Pulmonary artery endothelial cell (primary cell): ENCODE results near the gene ADH1C. TPM values are rescaled to one million over a fixed set of nuclear protein-coding genes. Genes with fewer than 3 reads are reported as not detected.
"Not testable (repeated sequence)": the region's sequence is repeated elsewhere in the genome, so short reads cannot be mapped to it uniquely, and the experiment has no call there.

Experiments
- DNase-seq: peaks from one replicate; pipeline ENCODE4 v3.0.0-alpha.2; 2011; ENCODE audit warnings: low read depth, low spot score
- total RNA-seq: library from RNA; depleted of rRNA; stranded (reverse); fragments of >200 nt; gene quantifications from 2 replicates; pipeline ENCODE4 v1.2.3, GENCODE V29; 2014

Gene ADH1C
- total RNA-seq, 1 donor from 2014 or later, result not detected

- DNase-seq, result no peak
Measured at GRCh38 chr4:99359480-99360204, 7.1 kb upstream of the ADH1C start.

DNA sequence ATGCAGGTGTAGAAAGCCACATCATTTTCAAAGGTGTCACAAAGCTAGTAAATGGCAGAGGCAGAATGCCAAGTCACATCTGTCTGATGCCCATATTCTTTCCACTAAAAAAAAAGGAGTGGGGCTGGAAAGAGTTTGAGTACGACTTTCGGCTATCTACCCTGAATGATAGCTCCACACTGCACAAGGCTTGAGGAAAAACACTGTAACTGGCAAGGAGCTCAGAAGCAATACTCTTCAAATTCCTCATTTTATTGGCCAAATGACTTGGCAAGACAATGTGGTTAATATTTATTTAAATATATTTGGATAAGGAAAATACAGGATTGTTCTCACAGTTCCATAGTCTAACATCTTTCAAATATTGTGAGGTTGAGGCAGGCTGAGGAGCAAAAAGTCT lies 5.4 kb upstream of the ADH1C start:
- no peak for DNase-seq

DNA sequence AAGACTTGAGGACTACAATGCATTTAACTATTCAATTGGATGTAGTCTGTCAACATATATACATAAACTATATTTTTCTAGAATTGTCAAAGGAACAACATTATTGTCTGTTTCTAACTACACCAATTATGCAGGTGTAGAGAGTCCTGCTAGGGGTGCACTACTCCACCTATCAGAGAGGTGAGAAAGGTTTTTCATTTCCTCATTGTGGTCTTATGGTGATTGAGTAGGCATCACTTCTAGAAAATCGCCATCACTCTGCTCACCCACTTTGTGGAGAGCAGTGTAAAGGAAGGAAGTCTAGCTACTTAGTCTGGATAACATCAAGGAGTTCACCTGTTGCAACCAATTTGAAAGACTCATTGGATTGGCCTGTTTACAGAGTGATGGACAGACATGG lies 4.4 kb upstream of the ADH1C start:
- DNase-seq, result no peak

DNA sequence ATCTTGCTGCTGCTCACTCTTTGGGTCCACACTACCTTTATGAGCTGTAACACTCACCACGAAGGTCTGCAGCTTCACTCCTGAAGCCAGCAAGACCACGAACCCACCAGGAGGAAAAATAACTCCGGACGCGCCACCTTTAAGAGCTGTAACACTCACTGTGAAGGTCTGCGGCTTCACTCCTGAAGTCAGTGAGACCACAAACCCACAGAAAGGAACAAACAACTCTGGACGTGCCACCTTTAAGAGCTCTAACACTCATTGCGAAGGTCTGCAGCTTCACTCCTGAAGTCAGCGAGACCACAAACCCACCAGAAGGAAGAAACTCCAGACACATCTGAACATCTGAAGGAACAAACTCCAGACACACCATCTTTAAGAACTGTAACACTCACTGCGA lies 3.6 kb upstream of the ADH1C start:
- DNase-seq, result not testable (repeated sequence)

- DNase-seq, result no peak
Measured at GRCh38 chr4:99351487-99351886, 1.1 kb downstream of the ADH1C start.

GRCh38 chr4:99349338-99349737 lies 3.2 kb downstream of the ADH1C start:
- DNase-seq, result no peak

DNA sequence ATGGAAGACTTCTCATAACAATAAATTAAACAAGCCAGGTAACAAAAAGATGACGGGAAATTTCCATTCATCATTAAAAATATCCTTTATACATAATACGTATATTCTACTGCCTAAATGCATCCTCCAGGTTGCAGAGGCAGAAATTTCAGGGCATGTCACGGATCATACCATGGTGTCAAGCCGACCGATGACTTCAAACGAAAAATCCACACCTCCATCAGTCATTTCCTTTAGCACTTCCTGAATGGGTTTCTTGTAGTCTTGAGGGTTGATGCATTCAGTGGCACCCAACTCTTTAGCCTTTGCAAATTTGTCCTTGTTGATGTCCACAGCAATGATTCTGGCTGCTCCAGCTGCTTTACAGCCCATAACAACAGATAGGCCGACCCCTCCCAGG lies 9.9 kb downstream of the ADH1C start:
- DNase-seq, result not testable (repeated sequence)

DNA sequence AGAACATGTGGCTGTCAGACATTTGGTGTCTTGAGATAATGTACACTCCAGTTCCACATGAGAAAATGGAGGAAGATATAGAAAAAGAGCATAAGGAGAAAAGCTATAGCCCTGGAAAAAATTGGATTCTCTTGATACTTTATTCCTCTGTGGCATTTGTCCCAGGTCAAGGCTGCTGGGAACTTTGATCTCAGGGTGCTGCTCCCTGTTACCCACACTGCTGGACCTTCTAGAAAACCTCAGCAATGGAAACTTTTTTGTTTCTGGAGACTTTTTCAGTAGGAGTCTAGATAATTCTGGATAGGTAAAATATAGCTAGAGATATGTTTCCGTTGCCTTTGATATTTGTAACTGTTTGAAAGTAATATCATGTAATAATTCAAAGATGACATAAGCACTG lies 11.1 kb downstream of the ADH1C start:
- DNase-seq, result no peak

GRCh38 chr4:99339172-99339571 lies 13.4 kb downstream of the ADH1C start:
- no peak for DNase-seq

DNA sequence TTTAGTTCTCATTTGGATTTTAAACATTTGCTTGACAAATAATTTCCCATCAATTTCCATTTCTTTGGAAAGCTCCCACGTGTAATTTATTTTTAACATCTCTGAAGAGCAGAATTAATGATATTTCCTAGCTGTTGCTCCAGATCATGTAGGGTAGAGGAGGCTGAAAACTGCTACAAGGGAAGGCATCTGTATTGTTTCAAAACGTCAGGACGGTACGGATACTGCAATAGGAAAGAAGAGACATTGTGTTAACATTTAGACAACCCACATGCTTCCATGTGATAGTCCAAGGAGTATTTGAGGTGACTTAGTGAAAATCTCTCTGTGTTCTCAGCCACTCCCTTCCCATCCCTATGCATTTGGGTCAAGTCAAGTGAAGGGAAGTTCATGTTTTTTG lies 16.0 kb downstream of the ADH1C start:
- DNase-seq, result no peak

DNA sequence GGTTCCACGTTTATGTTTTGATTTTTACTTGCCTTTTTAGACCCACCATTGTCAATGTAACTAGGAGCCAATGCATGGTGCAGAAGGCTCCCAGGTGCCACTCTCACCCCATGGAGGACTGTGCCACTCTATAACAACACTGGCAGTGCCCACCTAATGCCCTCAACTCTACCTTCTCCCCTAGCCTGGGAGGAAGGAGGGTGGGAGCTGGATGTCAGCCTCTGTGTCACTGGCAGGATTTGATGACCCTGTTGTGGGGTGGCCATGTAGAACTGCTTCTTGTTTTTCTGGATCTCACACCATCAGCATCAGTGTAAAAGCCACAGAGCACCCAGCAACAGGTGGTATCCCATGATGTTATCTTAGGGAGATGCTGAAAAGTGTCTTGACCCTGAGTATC lies 17.7 kb downstream of the ADH1C start:
- DNase-seq, result no peak

DNA sequence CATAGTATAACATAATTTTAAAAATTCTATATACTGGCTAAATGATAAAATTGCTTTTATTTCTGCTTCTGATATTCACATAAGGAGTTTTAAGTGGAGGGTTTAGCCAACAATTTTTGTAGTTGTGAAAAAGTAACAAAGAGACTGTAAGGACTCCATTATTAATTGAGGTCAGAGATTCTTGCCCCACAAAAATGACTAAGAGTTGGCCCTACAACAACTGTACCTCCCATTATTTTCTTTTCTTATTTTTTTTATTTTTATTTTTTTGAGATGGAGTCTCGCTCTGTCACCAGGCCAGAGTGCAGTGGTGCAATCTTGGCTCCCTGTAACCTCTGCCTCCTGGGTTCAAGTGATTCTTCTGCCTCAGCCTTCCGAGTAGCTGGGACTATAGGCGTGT lies 21.9 kb downstream of the ADH1C start:
- no peak for DNase-seq

DNA sequence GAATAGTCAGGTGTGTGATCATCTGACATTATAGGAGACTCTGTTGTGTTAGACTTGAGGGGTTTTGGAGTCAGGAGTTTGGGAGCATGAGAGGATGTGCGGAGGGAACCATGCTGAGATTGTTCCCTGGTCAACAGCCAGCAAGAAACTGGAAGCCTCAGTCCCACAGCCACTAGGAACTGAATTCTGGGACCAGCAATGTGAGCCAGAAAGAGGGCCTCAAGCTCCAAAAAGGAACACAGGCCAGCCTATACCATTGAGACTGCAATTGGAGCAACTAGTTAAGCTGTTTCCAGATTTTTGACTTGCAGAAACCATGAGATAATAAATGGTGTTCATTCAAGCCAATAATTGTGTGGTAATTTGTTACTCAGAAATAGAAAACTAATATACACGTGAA lies 22.7 kb downstream of the ADH1C start:
- no peak for DNase-seq

- DNase-seq, result no peak
Measured at GRCh38 chr4:99324979-99325378, 27.6 kb downstream of the ADH1C start.

- DNase-seq, result no peak
Measured at GRCh38 chr4:99324361-99324760, 28.2 kb downstream of the ADH1C start.

GRCh38 chr4:99323756-99324155 lies 28.8 kb downstream of the ADH1C start:
- no peak for DNase-seq

DNA sequence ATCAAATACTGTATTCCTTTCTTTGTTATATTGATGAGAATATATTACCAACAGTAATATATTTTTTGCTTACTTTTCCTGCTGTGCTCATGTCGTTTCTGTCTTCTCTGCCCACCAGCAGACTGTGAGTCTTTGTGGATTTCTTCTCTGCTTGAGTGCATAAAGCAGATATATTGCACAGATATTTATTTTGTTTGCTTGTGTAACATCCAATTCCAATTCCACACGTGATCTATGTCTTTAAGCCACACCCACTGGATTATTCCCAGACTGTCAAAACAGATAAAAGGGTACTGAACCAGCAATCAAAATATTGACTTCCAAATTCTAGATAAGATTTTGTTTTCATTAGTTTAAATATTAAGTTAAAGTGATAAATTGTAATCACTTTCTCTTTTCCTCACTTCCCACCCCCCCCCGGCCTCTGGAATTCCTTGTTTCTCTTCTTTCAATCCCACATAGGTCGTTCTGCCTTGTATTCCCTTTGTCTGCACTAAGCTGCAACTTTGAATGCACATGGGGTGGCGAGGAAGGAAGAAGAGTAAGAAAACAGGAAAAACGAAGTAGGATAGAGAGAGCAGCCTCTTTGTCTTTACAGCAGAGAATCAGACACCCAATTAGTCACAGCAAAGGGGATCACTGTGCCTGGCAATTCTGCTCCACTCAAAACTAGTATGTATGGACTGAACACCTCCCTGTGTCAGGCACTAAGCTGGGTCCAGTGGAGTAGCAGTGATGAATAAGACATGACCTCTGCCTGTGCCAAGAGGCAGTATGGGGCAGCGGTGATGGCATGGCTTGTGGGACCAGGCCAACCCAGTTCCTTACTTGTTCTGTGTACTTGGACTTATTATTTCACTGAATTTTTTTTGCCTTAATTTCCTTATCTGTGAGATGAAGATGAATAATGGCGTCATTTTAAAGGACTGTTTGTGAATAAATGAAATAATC lies 31.0 kb downstream of the ADH1C start, which contains the start of gene ADH1B:
TSS of gene ADH1B (minus strand) at position 161 of the 951 bp plus-strand sequence. CDS start at position 91, 70 bp downstream.
- no peak for DNase-seq

- DNase-seq, result not testable (repeated sequence)
Measured at GRCh38 chr4:99317811-99318210, 34.7 kb downstream of the ADH1C start.

DNA sequence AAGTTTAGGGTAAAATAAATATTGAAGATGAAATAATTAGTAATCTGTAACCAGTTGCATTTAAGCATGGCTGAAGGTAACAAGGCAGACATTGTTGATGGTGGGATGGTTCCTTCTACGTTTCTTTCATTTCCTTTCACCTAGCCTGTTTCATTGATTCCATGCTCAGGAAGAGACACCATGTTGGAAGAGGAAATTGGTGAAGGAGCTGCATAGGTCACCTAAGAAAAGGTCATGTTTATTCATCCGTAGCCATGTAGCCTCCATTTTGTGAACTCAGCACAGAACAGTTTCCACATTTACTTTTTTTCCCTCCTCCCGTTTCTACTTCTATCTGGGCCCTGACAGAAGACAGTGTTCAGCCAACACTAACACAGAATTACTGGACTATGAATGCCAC lies 35.2 kb downstream of the ADH1C start:
- DNase-seq, result no peak

DNA sequence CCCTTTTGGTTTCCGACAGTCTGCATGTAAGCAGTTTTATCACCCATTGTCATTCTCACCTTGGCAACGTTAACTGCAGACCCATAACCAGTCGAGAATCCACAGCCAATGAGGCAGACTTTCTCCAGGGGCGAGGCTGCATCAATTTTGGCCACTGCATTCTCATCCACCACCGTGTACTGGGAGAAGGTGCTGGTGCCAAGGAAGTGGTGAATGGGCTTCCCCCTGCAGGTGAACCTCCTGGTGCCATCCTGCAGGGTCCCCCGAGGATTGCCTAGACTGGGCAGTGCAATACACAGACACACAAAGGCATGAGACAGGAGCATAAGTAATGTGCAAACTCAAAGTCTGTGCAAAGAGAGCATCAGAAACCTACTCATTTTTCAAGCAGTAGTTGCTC lies 36.7 kb downstream of the ADH1C start:
- no peak for DNase-seq

DNA sequence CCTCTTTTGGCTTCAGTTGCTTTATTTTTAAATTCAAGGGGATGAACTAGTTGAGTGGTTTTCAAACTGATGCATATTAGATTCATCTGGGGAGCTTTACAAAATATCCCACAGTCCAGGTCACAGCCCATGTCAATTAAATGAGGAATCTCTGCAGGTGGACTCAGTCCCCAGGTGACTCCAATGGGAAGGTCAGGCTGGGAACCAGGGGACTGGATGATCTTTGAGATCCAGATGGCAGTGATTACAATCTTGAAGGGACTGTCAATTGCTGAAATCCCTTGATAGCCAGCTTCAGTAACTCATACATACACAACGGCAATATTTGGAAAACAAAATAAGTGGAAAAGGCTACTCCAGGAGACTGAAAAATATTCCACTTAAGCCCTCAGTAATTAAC lies 38.3 kb downstream of the ADH1C start:
- DNase-seq, result no peak

DNA sequence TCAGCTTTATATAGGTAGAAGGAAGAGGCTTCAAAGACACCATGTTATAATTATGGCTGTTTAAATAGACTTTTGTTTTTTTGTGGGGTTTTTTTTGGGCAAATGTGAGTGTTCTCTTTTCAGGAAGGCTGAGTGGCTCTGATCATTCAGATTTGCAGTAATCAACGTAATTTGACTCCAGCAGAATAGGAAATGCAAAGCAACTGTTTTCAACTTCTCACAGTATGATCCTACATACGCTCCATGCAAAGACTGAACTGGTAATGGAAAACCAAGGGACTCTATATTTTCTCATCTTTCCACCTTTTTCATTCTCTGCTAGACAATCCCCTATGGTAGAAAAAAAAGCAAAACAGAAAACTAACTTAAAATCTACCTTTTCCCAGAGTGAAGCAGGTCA lies 42.2 kb downstream of the ADH1C start:
- DNase-seq, result no peak
